GM21447 (cell line): ENCODE results near the gene SEZ6L2.
"Not testable (repeated sequence)": the region's sequence is repeated elsewhere in the genome, so short reads cannot be mapped to it uniquely, and the experiment has no call there.

Experiments
- ATAC-seq: cut with Tn5 transposase; IDR thresholded peaks from one replicate; pipeline ENCODE4 v1.9.1; 2021; ENCODE audit not compliant: unreplicated experiment

Gene SEZ6L2

DNA sequence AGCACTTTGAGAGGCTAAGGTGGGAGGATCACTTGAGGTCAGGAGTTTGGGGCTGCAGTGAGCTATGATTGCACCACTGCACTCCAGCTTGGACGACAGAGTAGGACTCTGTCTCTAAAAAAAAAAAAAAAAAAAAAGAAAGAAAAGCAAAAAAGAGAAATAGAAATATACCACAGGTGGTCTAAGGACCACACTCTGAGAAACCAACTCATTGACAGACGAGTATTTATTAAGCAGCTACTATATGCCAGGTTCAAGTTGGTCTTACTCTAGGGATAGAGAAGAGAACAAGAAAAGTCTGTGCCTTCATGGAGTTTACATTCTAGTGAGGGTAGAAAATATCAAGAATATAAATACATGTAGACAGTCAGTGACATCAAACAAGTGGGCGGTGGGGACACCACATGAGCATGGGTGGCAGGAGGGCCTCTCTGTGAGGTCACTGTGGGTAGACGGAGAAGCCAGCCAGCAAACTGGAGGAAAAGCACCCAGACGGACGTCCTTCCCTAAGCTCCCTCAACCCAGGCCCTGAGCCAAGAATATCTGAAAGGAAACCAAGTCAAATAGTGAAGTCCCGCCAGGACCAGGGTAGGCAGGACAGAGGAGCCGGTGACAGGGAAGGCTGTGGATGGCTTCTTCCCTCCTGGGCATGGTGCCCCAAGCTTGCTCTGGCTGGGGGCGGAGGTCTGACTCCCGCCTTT, 41.1 kb downstream of the SEZ6L2 start:
- no peak for ATAC-seq

- ATAC-seq = no peak
These were observed 42.1 kb downstream of the SEZ6L2 start for GRCh38 chr16:29857133-29857760.

DNA sequence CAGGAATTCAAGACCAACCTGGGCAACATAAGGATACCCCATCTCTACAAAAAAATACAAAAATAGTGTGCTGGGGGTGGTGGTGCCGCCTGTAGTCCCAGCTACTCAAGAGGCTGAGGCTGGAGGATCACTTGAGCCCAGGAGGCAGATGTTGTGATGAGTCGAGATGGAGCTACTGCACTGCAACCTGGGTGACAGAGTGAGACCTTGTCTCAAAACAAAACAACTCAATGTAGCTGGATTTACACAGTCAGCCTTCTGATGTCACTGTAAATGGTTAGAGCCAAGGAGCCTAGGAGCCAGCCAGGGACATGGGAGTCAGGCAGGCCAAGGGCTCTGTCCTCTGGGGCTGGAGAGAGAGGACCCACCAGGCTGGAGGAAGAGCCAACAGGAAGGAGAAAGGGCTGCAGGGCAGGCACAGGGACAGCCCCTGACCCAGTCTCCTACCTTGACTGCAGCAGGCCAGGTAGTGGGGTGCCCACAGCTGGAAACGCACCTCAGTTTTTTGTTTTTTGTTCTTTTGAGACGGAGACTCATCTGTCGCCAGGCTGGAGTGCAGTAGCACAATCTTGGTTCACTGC, 44.7 kb downstream of the SEZ6L2 start:
- ATAC-seq = no peak

GRCh38 chr16:29852654-29853053, 46.7 kb downstream of the SEZ6L2 start:
- ATAC-seq = no peak

GRCh38 chr16:29850998-29851397, 48.4 kb downstream of the SEZ6L2 start:
- ATAC-seq = no peak

- no peak for ATAC-seq
These were observed 49.8 kb downstream of the SEZ6L2 start for GRCh38 chr16:29849505-29849904.

- ATAC-seq = no peak
These were observed 50.7 kb downstream of the SEZ6L2 start for GRCh38 chr16:29848420-29849297.

- no peak for ATAC-seq
These were observed 53.7 kb downstream of the SEZ6L2 start for GRCh38 chr16:29845656-29846055.

DNA sequence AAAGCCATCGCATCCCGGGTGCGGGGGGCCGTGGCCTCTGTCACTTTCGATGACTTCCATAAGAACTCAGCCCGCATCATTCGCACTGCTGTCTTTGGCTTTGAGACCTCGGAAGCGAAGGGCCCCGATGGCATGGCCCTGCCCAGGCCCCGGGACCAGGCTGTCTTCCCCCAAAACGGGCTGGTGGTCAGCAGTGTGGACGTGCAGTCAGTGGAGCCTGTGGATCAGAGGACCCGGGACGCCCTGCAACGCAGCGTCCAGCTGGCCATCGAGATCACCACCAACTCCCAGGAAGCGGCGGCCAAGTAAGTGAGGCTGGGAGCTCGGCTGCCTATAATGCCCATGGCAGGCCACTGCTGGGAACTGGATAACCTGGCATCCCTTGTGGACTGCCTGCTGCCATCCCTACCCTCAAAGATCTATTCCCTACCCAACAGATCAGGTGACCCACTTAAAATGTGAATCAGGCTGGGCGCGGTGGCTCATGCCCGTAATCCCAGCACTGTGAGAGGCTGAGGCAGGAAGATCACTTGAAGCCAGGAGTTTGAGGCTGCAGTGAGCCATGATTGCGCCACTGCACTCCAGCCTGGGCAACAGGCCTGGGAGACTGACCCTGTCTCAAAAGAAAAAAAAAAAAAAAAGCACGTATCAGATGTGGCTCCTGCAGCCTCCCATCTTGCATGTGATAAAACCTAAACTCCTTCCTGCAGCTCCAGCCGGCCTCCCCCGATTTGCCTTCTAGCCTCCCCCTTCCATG, 54.6 kb downstream of the SEZ6L2 start:
- no peak for ATAC-seq

DNA sequence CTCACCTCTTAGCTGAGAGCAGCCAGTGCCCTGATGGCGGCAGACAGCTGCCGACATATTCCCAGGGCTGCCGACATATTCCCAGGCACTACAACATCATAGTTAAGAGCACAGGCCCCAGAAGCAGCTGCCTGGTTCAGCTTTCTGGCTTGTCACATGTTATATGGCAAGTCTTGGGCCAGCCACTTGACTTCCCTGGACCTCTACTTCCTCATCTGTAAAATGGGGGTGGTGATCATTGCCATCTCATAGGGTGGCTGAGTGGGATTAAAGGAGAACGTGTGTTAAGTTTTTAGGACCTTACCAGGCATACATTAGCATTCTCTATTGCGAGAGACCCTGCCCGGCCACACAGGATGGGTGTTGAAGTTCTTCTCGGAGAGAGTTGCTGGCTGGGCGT, 55.4 kb downstream of the SEZ6L2 start:
- no peak for ATAC-seq

GRCh38 chr16:29842732-29843346, 56.5 kb downstream of the SEZ6L2 start:
- ATAC-seq = no peak

GRCh38 chr16:29841631-29842030, 57.7 kb downstream of the SEZ6L2 start:
- no peak for ATAC-seq

GRCh38 chr16:29840240-29840639, 59.1 kb downstream of the SEZ6L2 start:
- ATAC-seq = no peak

DNA sequence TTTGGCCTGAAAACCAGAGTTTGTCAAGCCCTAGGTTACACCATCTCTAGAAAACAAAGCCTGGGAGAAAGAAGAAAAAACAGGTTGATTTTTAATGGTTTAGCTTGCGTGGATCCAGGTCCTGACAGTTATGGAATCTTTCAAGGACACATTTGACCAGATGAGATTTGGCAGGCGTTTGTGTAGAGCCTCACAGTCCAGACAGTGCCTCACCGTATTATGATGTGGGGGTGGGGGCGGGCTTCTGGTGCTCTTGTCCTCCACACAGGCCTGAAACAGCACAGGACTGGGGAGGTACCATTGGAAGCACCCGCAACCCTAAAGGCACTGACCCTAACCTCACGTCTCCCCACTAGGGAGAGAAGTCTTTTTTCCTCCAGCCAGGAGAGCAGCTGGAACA, 59.5 kb downstream of the SEZ6L2 start:
- no peak for ATAC-seq

GRCh38 chr16:29837841-29838240, 61.5 kb downstream of the SEZ6L2 start:
- ATAC-seq = no peak

DNA sequence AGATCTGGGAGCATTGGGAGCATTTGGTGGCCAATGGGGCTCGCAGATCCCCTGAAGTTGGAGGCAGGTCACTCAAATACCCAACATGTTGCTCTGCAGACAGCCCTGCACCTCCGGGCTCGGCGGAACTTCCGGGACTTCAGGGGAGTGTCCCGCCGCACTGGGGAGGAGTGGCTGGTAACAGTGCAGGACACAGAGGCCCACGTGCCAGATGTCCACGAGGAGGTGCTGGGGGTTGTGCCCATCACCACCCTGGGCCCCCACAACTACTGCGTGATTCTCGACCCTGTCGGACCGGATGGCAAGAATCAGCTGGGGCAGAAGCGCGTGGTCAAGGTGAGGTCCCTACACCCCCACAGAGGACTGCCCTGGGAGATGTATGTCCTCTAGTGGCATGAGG, 62.7 kb downstream of the SEZ6L2 start:
- ATAC-seq = no peak

DNA sequence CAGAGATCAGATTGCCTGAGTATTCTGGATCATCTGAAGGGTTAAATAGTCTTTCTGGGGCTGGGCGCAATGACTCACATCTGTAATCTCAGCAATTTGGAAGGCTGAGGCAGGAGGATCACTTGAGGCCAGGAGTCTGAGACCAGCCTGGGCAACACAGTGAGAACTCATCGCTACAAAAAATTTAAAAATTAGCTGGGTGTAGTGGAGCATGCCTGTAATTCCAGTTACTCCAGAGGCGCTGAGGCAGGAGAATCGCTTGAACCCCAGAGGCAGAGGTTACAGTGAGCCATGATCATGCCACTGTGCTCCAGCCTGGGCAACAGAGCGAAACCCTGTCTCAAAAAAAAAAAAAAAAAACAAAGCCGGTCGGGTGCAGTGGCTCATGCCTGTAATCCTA, 63.4 kb downstream of the SEZ6L2 start:
- ATAC-seq = no peak

- no peak for ATAC-seq
These were observed 65.3 kb downstream of the SEZ6L2 start for GRCh38 chr16:29834079-29834478.

- ATAC-seq = not testable (repeated sequence)
These were observed 66.1 kb downstream of the SEZ6L2 start for GRCh38 chr16:29833219-29833618.

DNA sequence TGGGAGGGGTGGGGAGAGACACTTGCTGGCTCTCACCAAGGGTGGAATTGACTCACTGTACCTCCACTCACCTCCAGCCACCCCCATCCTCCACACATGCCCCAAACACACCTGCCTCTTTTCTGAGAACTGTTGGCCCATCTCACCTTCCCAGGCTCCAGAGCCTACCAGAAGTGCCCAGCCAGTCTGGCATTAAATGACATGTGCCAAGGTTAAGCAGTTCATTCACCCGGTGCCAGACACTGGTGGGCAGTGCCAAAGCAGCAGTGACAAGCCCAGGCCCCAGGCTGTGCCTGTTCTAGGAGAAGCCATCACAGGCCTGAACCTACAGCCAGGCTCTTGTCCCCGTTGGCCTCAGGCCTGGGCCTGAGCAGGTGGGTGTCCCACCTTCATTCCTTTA, 67.9 kb downstream of the SEZ6L2 start:
- ATAC-seq = no peak
